NCI-H1092 treated with DMSO at 0.1 percent for 48 hours (cell line): Measurements from ENCODE around the gene CXCR5.
A peak's percentile ranks its signal among the peaks of the same experiment; 100 is the strongest.

ENCODE experiments used
- DNase-seq: peaks from one replicate; lab custom pipeline; 2025; lab: John Stamatoyannopoulos, UW

Gene CXCR5

GRCh38 chr11:118899296-118899688 lies 15.6 kb downstream of the CXCR5 start:
- DNase-seq: no peak

GRCh38 chr11:118899706-118900360 lies 16.1 kb downstream of the CXCR5 start:
- DNase-seq: no peak

- DNase-seq: no peak
Measured at GRCh38 chr11:118900535-118901384, 17.1 kb downstream of the CXCR5 start.

- no peak for DNase-seq
Measured at GRCh38 chr11:118901494-118902335, 18.0 kb downstream of the CXCR5 start.

GRCh38 chr11:118902336-118903203 lies 18.9 kb downstream of the CXCR5 start:
- no peak for DNase-seq

- no peak for DNase-seq
Measured at GRCh38 chr11:118903204-118904015, 19.7 kb downstream of the CXCR5 start.

- peak; percentile 67 for DNase-seq
Measured at GRCh38 chr11:118907051-118908042, 23.7 kb downstream of the CXCR5 start.

GRCh38 chr11:118908264-118908663 lies 24.6 kb downstream of the CXCR5 start:
- no peak for DNase-seq

GRCh38 chr11:118908901-118909618 lies 25.4 kb downstream of the CXCR5 start:
- peak; percentile 67 for DNase-seq

- no peak for DNase-seq
Measured at GRCh38 chr11:118909619-118910308, 26.1 kb downstream of the CXCR5 start.

GRCh38 chr11:118910309-118911112 lies 26.8 kb downstream of the CXCR5 start:
- DNase-seq: no peak

- no peak for DNase-seq
Measured at GRCh38 chr11:118911113-118911879, 27.6 kb downstream of the CXCR5 start.

- DNase-seq: no peak
Measured at GRCh38 chr11:118911880-118912741, 28.4 kb downstream of the CXCR5 start.

- no peak for DNase-seq
Measured at GRCh38 chr11:118912742-118913410, 29.2 kb downstream of the CXCR5 start.
